Mammary epithelial cell (primary cell): ENCODE measurements around the gene CDC25C.

Source experiments
- CTCF ChIP-seq, 2 donors: IDR thresholded peaks in 1 of 2; conservative IDR thresholded peaks in 1 of 2; 2 replicates each; pipeline ENCODE4 v1.5.1; 2011 to 2012; ENCODE audit warnings: inconsistent platforms in 2 of 2, low read length in 2 of 2, mild to moderate bottlenecking in 2 of 2, control low read depth in 1 of 2, low read depth in 1 of 2; ENCODE audit not compliant: insufficient read depth in 1 of 2; ENCODE audit errors: extremely low read depth in 1 of 2
- EZH2 ChIP-seq: IDR thresholded peaks from 2 replicates; pipeline ENCODE4 v1.6.1; 2012; ENCODE audit warnings: low read length, inconsistent platforms, borderline replicate concordance

- TF ChIP-seq EZH2 (no peak), CTCF (conservative IDR thresholded peaks at IDR 0.05 in 1 of 2, IDR thresholded peaks at IDR 0.05 in 1 of 2; ENCODE audit: extremely low read depth in 1 of 2, insufficient read depth in 1 of 2, low read depth in 1 of 2, low read length in 2 of 2) (no peak)
Observed at GRCh38 chr5:138280915-138281314, 50.7 kb downstream of the CDC25C start.
